Activated T-cell treated with anti-CD3 and anti-CD28 coated beads for 1 hour (primary cell): ENCODE measurements around the gene DOCK4.

Experiments used
- DNase-seq: peaks from one replicate; pipeline ENCODE4 v3.0.0-alpha.2; 2020; ENCODE audit warnings: low read depth

Gene DOCK4

DNA sequence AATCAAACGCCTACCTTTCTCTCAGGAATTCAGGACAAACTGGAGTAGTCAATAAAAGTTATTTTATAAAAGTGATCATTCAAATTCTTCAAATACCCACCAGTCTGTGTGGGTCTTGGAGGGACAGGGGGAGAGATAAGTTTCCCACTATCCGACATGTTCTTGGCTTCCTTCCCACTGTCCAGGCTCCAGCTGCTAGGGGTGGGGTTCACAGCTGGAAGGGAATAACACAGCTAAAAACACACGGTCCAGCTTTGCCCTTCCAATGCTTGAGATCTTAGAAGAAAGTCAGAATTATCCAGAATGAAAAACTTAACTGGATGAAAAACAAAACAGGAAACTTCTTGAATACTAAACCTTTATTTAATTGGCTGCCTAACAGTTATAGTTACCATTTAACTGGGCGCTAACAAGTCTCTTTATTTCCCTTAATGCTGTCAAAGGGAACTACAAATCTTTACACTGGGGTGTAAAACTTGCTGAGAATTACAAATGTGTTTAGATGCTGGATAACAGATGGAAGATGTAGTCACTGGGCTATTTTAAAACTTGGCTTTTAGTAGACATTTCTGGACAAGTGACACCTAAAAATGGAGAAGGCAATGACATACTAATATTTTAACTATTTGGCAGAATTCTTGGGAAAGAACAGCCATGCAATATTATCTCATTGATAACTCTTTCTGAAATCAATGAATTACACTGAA is 471.1 kb downstream of the DOCK4 start:
- no peak for DNase-seq

- no peak for DNase-seq
Measured at GRCh38 chr7:111732923-111733322, 473.3 kb downstream of the DOCK4 start.

- DNase-seq, result no peak
Measured at GRCh38 chr7:111730476-111731300, 475.5 kb downstream of the DOCK4 start.

- no peak for DNase-seq
Measured at GRCh38 chr7:111730057-111730456, 476.1 kb downstream of the DOCK4 start.

- no peak for DNase-seq
Measured at GRCh38 chr7:111729483-111729882, 476.7 kb downstream of the DOCK4 start.

- no peak for DNase-seq
Measured at GRCh38 chr7:111728635-111728995, 477.6 kb downstream of the DOCK4 start.

- DNase-seq, result no peak
Measured at GRCh38 chr7:111727905-111728634, 478.1 kb downstream of the DOCK4 start.

GRCh38 chr7:111718886-111719285 is 487.3 kb downstream of the DOCK4 start:
- DNase-seq, result no peak

GRCh38 chr7:111711426-111712065 is 494.7 kb downstream of the DOCK4 start:
- no peak for DNase-seq

DNA sequence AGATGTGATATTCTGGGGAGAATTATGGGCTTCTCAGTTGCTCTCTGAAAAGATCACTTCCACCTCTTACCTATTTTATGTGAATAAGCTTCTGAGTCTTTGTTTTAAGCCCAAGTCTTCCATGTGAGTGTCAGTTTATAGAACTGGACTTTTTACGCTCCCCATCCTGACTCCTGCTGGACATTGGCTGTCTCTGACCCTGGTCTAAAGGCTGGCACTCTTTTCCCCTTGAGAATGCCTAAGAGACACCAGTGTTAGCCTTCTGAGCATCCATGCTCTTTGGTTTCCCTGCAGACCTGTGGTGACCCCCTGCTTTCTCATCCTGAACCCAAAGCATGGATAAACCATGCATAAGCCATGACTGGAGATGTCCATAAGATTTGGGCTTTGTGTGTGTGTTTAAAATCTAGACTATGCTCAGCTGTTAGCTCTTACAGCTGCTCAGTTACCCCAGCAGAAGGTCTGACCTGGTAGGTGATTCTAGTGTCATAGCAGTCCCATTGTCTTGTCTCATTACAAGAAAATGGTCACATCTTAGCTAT is 495.3 kb downstream of the DOCK4 start:
- DNase-seq, result no peak

DNA sequence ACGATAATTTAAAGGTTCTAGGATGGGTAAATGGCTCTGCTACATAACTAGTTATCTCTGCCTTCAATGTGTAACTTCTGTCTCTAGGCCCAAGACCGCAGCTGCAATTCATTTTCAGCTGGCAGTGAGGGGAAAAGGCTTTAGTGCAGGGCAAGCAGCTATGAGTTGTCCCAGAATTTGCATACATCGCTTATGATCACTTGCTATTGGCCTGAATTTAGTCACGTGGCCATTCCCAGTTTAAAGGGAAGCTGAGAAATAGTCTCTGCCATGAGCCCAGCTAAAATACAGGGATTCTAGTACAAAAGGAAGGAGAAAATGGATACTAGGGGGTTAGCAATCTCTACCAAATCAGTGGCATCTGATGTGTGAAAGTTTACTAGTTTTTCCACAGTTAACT is 498.1 kb downstream of the DOCK4 start:
- DNase-seq, result no peak

GRCh38 chr7:111705807-111706206 is 500.4 kb downstream of the DOCK4 start:
- DNase-seq, result no peak

DNA sequence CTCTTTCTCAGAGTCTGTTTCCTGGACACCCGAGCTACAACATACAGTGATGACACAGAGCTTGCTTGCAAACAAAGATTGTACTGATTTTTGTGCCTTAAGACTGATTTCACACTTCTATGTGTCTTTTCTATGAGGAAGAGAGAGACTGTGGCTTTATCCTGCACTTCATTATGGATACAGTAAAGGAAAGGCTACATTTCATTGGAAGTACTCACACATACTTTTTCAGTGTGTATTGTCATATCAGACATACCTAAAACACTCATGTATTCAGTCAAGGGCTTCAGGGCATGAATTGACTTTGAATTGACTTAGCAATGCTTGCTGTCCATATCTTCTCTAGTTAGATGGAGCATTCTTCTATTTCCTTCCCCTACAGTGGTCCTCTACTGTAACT is 508.4 kb downstream of the DOCK4 start:
- DNase-seq, result no peak

- no peak for DNase-seq
Measured at GRCh38 chr7:111694376-111694775, 511.8 kb downstream of the DOCK4 start.

DNA sequence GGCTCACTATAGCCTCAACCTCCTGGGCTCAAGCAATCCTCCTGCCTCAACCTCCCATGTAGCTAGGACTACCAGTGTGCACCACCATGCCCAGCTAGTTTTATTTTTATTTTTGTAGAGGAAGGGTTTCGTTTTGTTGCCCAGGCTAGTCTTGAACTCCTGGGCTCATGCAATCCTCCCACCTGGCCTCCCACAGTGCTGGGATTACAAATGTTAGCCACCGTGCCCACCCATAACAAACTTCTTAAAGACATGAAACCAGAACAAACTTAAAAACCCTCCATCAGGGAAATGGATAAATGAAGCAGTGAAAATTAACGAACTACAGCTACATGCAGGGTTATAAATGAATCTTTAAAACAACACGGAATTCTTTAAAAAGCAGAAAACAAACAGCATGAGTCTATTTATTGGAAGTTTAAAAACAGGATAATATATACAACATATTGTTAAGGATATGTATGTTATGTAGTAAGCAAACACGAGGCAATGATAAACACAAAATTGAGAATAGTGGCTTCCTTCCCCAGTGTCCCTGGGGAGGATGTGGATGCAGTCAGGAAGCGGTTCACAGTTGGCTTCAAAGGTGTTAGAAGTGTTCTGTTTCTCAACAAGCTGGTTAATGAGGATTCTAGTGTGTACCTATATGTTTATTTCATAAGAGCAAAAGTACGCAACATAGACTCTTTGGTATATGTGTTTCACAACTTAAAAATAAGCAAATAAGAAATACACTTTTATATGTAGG is 515.7 kb downstream of the DOCK4 start:
- DNase-seq, result no peak

GRCh38 chr7:111685349-111685748 is 520.9 kb downstream of the DOCK4 start:
- DNase-seq, result no peak

GRCh38 chr7:111682588-111683340 is 523.4 kb downstream of the DOCK4 start:
- DNase-seq, result no peak

GRCh38 chr7:111681242-111681641 is 525.0 kb downstream of the DOCK4 start:
- DNase-seq, result no peak

- DNase-seq, result no peak
Measured at GRCh38 chr7:111678986-111679385, 527.2 kb downstream of the DOCK4 start.

DNA sequence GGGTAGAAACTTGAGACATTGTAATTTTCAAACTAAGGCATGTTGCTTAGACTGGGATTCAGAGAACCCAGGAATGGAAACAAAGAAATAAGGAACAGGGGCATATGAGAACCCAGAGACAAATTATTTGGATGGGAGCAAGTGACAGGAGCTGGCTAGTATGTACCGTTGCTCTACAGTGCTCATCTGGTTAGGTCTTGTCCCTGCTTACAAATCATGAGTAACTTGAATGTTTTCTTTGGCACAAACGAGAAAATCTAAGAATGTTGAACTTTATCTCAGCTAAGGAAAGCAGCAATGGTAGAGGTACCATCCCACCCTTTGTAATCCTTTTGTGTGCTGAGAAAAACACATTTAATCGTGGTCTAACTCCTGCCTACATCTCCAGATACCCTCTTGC is 527.9 kb downstream of the DOCK4 start:
- DNase-seq, result no peak

DNA sequence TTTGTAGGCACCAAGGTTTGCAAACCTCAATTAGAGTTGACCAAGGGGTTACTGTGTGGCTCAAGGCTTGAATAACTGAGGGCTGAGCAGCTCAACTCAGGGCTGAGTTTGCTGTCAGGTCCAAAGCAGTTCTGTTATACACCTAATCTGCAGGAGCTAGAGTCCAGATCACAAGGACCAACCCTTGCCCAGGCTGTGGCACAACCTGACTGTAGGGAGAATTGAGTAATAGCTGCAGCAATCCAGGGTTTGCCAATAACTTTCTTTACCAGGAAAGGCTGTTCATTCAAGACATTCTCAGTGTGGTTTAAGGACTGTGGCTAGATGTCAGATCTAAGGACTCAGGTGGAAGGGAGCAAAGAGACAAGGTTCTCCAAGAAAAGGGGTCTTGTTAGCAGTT is 528.4 kb downstream of the DOCK4 start:
- no peak for DNase-seq
